Endothelial cell of umbilical vein (primary cell): ENCODE measurements around the gene EIF4B. TPM values are rescaled to one million over a fixed set of nuclear protein-coding genes. Genes with fewer than 3 reads are reported as not detected.
"Not testable (repeated sequence)": the region's sequence is repeated elsewhere in the genome, so short reads cannot be mapped to it uniquely, and the experiment has no call there.

ENCODE experiments used
- BruUV-seq: library from RNA; stranded (reverse); fragments of 400-500 nt; replicated peaks from 2 replicates; lab custom pipeline; 2021; lab: Mats Ljungman, UMichigan
- CTCF ChIA-PET: fragments of 300-600, 350-600 bp; sonication (Branson Sonifier 250); formaldehyde crosslinking; loops from one replicate; lab custom pipeline; 2021; ENCODE audit warnings: antibody characterized with exemption, inconsistent platforms; lab: Charles Lee
- POLR2A ChIA-PET: fragments of 300-600, 350-600 bp; sonication (Branson Sonifier 250); formaldehyde crosslinking; loops from one replicate; lab custom pipeline; 2021; ENCODE audit warnings: antibody characterized with exemption, inconsistent platforms; lab: Charles Lee
- DNase-seq: peaks from one replicate; pipeline ENCODE4 v3.0.0-alpha.2; 2011; ENCODE audit warnings: low read depth, low spot score
- FAIRE-seq: peaks from 2 replicates; lab custom pipeline; 2011; peaks lifted over from hg19 to GRCh38; lab: Jason Lieb, UNC
- H2AFZ ChIP-seq: 2 replicates; pipeline ENCODE4 v1.6.0; 2012; ENCODE audit warnings: low read depth, low read length, control low read depth, inconsistent platforms
- H3K27ac ChIP-seq: 2 replicates; pipeline ENCODE4 v1.5.1; 2011; ENCODE audit warnings: low read depth, mild to moderate bottlenecking, control low read depth, low read length, moderate library complexity; ENCODE audit not compliant: insufficient read depth
- H3K27me3 ChIP-seq, 2 experiments: 2 replicates each; pipeline versions ENCODE4 v1.6.0 to v1.6.1; 2011; ENCODE audit warnings: low read length in 2 of 2, mixed read lengths in 1 of 2; ENCODE audit not compliant: control insufficient read depth in 2 of 2, insufficient read depth in 2 of 2
- H3K36me3 ChIP-seq, 2 experiments: 2 replicates in 1 of 2; 3 replicates in 1 of 2; pipeline ENCODE4 v1.5.1; 2011; ENCODE audit warnings: low read length in 2 of 2, mild to moderate bottlenecking in 1 of 2, moderate library complexity in 1 of 2; ENCODE audit not compliant: control insufficient read depth in 2 of 2, insufficient read depth in 2 of 2; ENCODE audit errors: extremely low read depth in 1 of 2
- H3K4me1 ChIP-seq: 3 replicates; pipeline ENCODE4 v1.5.1; 2011; ENCODE audit warnings: mild to moderate bottlenecking, low read length; ENCODE audit not compliant: control insufficient read depth, insufficient read depth; ENCODE audit errors: extremely low read depth
- H3K4me2 ChIP-seq: 2 replicates; pipeline ENCODE4 v1.6.1; 2011; ENCODE audit warnings: low read length, control low read depth, mixed read lengths; ENCODE audit not compliant: insufficient read depth
- H3K4me3 ChIP-seq, 3 experiments: fragments of 200-600 bp in 1 of 3; sonication (generic), shearing (Covaris generic) in 1 of 3; replicated peaks in 1 of 3; 2 replicates each; pipeline ENCODE4 v1.5.1; 2011 to 2016; ENCODE audit warnings: control low read depth in 3 of 3, low read length in 3 of 3, mild to moderate bottlenecking in 2 of 3, inconsistent platforms in 1 of 3, low read depth in 1 of 3, moderate library complexity in 1 of 3; ENCODE audit not compliant: insufficient read depth in 1 of 3
- H3K79me2 ChIP-seq: 2 replicates; pipeline ENCODE4 v1.6.0; 2012; ENCODE audit warnings: low read length, inconsistent platforms; ENCODE audit not compliant: control insufficient read depth, insufficient read depth
- H3K9ac ChIP-seq: replicated peaks from 2 replicates; pipeline ENCODE3; 2011; ENCODE audit warnings: low read length, control low read depth; ENCODE audit not compliant: insufficient read depth; ENCODE audit errors: extremely low read depth
- H3K9me1 ChIP-seq: replicated peaks from 3 replicates; pipeline ENCODE4 v1.6.0; 2011; ENCODE audit warnings: mild to moderate bottlenecking, low read length; ENCODE audit not compliant: control insufficient read depth, insufficient read depth; ENCODE audit errors: extremely low read depth
- H3K9me3 ChIP-seq: replicated peaks from 2 replicates; pipeline ENCODE4 v1.5.1; 2012; ENCODE audit warnings: low read length, inconsistent platforms; ENCODE audit not compliant: control insufficient read depth, insufficient read depth
- H4K20me1 ChIP-seq: replicated peaks from 2 replicates; pipeline ENCODE3; 2011; ENCODE audit warnings: mild to moderate bottlenecking, low read length; ENCODE audit not compliant: control insufficient read depth, insufficient read depth; ENCODE audit errors: extremely low read depth
- CTCF ChIP-seq, 2 donors: IDR thresholded peaks; 1 replicate in 1 of 2; 2 replicates in 1 of 2; pipeline ENCODE4 v1.5.1; 2011; ENCODE audit warnings: low read length in 2 of 2, mild to moderate bottlenecking in 2 of 2, moderate library complexity in 2 of 2, control low read depth in 1 of 2, inconsistent platforms in 1 of 2, low read depth in 1 of 2; ENCODE audit not compliant: insufficient read depth in 1 of 2; ENCODE audit errors: extremely low read depth in 1 of 2
- EZH2 ChIP-seq: IDR thresholded peaks from 2 replicates; pipeline ENCODE4 v1.6.1; 2012; ENCODE audit warnings: borderline replicate concordance, low read depth, mild to moderate bottlenecking, moderate library complexity, low read length, inconsistent platforms; ENCODE audit not compliant: severe bottlenecking
- FOS ChIP-seq: IDR thresholded peaks from 2 replicates; pipeline ENCODE4 v1.6.1; 2011; ENCODE audit warnings: mild to moderate bottlenecking, low read length, moderate library complexity, borderline replicate concordance; ENCODE audit not compliant: insufficient read depth
- GATA2 ChIP-seq: IDR thresholded peaks from 2 replicates; pipeline ENCODE4 v1.7.0; 2011; ENCODE audit warnings: low read depth, mild to moderate bottlenecking, moderate library complexity, mixed read lengths, low read length; ENCODE audit not compliant: insufficient read length, insufficient read depth
- JUN ChIP-seq: IDR thresholded peaks from 2 replicates; pipeline ENCODE4 v1.6.1; 2011; ENCODE audit warnings: borderline replicate concordance, low read depth; ENCODE audit not compliant: insufficient read length, insufficient read depth
- MAX ChIP-seq: IDR thresholded peaks from 2 replicates; pipeline ENCODE4 v1.6.1; 2011; ENCODE audit not compliant: insufficient read depth, insufficient read length
- MYC ChIP-seq: IDR thresholded peaks from one replicate; pipeline ENCODE4 v1.6.1; 2011; ENCODE audit warnings: mild to moderate bottlenecking, low read depth, low read length
- POLR2A ChIP-seq: IDR thresholded peaks from 2 replicates; pipeline ENCODE4 v1.6.1; 2012; ENCODE audit warnings: low read depth, mild to moderate bottlenecking, control low read depth, low read length
- POLR2AphosphoS5 ChIP-seq: IDR thresholded peaks from 2 replicates; pipeline ENCODE4 v1.6.1; 2012; ENCODE audit warnings: low read depth, mild to moderate bottlenecking, control low read depth, low read length, moderate library complexity; ENCODE audit not compliant: insufficient read depth
- dilution Hi-C: fragments of 300-500 bp; cut with MboI; formaldehyde crosslinking; loops from one replicate; pipeline ENCODE4 v1.15.0; 2019; ENCODE audit warnings: low sequenced_read_pairs; ENCODE audit not compliant: extremely low pct_ligation_motif_present
- intact Hi-C: fragments of 100-400 bp; cut with micrococcal nuclease; formaldehyde crosslinking; loops from one replicate; pipeline ENCODE4 v1.10.0; 2022
- polyA plus RNA-seq, 4 experiments: library from polyadenylated mRNA; depleted of rRNA in 3 of 4; stranded (reverse) in 3 of 4; unstranded in 1 of 4; fragments of >200 nt; gene quantifications; 2 replicates each; pipeline versions ENCODE4 v1.2.1 to v1.2.3, GENCODE V29; 2011 to 2012; ENCODE audit warnings: missing spikeins in 1 of 4
- total RNA-seq: library from RNA; stranded (reverse); gene quantifications from 2 replicates; pipeline ENCODE4 v1.2.3, GENCODE V29; 2021

Gene EIF4B
- total and polyA plus RNA-seq, 2 donors (not counting 3 experiments of a cell fraction or from before 2014, with no cell fraction given): 233 to 382 TPM

DNA sequence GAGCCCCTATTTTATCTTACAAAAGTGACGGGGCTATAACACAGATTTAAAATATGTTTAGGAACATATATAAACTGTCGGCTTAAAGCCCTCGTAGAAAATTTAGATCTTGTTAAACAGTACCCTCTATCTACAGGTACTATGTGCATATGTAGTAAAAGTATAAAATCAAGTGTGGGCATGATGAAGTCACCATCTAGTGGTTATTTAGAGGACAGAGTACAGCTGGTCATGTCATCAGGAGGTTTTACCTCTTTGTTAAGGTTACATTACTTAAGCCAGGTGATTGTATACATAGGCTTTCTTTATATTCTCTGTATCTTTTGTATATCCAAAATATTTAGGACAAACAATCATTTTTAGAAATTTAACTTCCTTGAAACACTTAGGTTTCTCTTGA is 25.4 kb downstream of the EIF4B start:
- no peaks in the 10 kb centered on the region for H3K9me3 ChIP-seq
- no peak overlapping the region for H3K9ac ChIP-seq
- ChIA-PET POLR2A (no interaction called here), CTCF (interaction anchor here (0.6 to 0.8 kb wide), 2 partner anchors 40 to 67 kb away, joined by 3 to 5 read pairs; no protein-coding TSS in a partner anchor)
- no peak for FAIRE-seq
- H3K27ac ChIP-seq: no peak overlapping the region
- peaks cover 13% of the 10 kb centered on the region for H3K79me2 ChIP-seq
- dilution Hi-C loops (no loop called here), intact Hi-C loops (no loop called here)
- peaks cover 30 to 41% of the 10 kb centered on the region in 2 experiments for H3K36me3 ChIP-seq
- no peak overlapping the region for H2AFZ ChIP-seq
- BruUV-seq: no TSS peak
- no peaks in the 10 kb centered on the region for H3K27me3 ChIP-seq
- no peak for DNase-seq
- no peaks in the 10 kb centered on the region for H4K20me1 ChIP-seq
- H3K9me1 ChIP-seq: no peaks in the 10 kb centered on the region
- H3K4me1 ChIP-seq: peaks cover 5% of the 10 kb centered on the region
- H3K4me2 ChIP-seq: no peak overlapping the region
- TF ChIP-seq POLR2AphosphoS5 (no peak), EZH2 (no peak), MYC (no peak), GATA2 (no peak), CTCF (IDR thresholded peaks at IDR 0.05; ENCODE audit: extremely low read depth in 1 of 2, insufficient read depth in 1 of 2, low read depth in 1 of 2, low read length in 2 of 2) (no peak), JUN (no peak), POLR2A (no peak), MAX (no peak), FOS (no peak)
- H3K4me3 ChIP-seq: no peak overlapping the region

DNA sequence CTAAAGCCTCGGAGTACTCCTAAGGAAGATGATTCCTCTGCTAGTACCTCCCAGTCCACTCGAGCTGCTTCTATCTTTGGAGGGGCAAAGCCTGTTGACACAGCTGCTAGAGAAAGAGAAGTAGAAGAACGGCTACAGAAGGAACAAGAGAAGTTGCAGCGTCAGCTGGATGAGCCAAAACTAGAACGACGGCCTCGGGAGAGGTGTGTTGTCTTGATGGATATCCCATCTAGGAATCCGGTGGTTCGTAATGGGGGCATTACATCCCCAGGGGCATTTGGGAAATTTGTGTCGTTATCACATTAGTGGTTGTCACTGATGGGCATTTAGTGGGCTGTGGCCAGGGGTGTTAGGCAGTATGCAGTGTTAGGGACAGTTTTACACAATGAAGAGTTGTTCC is 27.6 kb downstream of the EIF4B start:
- Histone ChIP-seq H3K36me3 (peaks cover 38 to 40% of the 10 kb centered on the region in 2 experiments), H3K4me1 (peaks cover 16% of the 10 kb centered on the region)
- H3K79me2 ChIP-seq, H3K27ac ChIP-seq, H3K9me1 ChIP-seq, dilution Hi-C loops, FAIRE-seq, DNase-seq, H3K9ac ChIP-seq, H4K20me1 ChIP-seq, H3K9me3 ChIP-seq, H3K27me3 ChIP-seq, H3K4me3 ChIP-seq, H3K4me2 ChIP-seq, intact Hi-C loops, BruUV-seq, H2AFZ ChIP-seq: not testable (repeated sequence)
- CTCF ChIA-PET: interaction anchor here (0.6 to 1.2 kb wide), 3 partner anchors 9 to 912 kb away, joined by 3 to 4 read pairs (median 3); no protein-coding TSS in a partner anchor
- POLR2A ChIA-PET: interaction anchor here (0.6 kb wide), 1 partner anchor 46 kb away, joined by 4 read pairs; no protein-coding TSS in a partner anchor
